CD4-positive, alpha-beta T cell (primary cell): ENCODE measurements around the gene CPAMD8. TPM values are rescaled to one million over a fixed set of nuclear protein-coding genes. Genes with fewer than 3 reads are reported as not detected.

Experiments used
- ATAC-seq: fragments of 200-7000 bp; cut with Tn5 transposase; one replicate; pipeline ENCODE4 v1.10.0; 2022; ENCODE audit warnings: mild to moderate bottlenecking; ENCODE audit not compliant: poor library complexity
- CTCF ChIA-PET: fragments of 350-600 bp; sonication (Branson Sonifier 250); formaldehyde crosslinking; loops from one replicate; lab custom pipeline; 2021; ENCODE audit warnings: antibody characterized with exemption, inconsistent platforms; lab: Charles Lee
- POLR2A ChIA-PET: fragments of 350-600 bp; sonication (Branson Sonifier 250); formaldehyde crosslinking; loops from one replicate; lab custom pipeline; 2021; ENCODE audit warnings: antibody characterized with exemption, inconsistent platforms; lab: Charles Lee
- DNase-seq, 14 experiments: peaks; one replicate each; pipeline ENCODE4 v3.0.0-alpha.2; 2013 to 2020; ENCODE audit warnings: mixed read lengths in 2 of 14
- H3K27ac ChIP-seq, 2 donors: one replicate each; pipeline versions ENCODE4 v1.5.1 to v1.7.0; 2013; ENCODE audit warnings: low read length in 2 of 2, low read depth in 1 of 2, mild to moderate bottlenecking in 1 of 2
- H3K27me3 ChIP-seq, 2 experiments: 1 replicate in 1 of 2; 2 replicates in 1 of 2; pipeline versions ENCODE4 v1.6.1 to v1.7.0; 2013; ENCODE audit warnings: low read length in 2 of 2, control low read depth in 1 of 2, mild to moderate bottlenecking in 1 of 2, moderate library complexity in 1 of 2; ENCODE audit not compliant: insufficient read depth in 2 of 2, control insufficient read depth in 1 of 2
- H3K36me3 ChIP-seq: one replicate; pipeline ENCODE4 v1.6.1; 2013; ENCODE audit warnings: low read length, control low read depth; ENCODE audit not compliant: insufficient read depth
- H3K4me1 ChIP-seq: one replicate; pipeline ENCODE4 v1.6.1; 2013; ENCODE audit warnings: low read length, control low read depth; ENCODE audit not compliant: insufficient read depth
- H3K4me3 ChIP-seq: one replicate; pipeline ENCODE4 v1.5.1; 2013; ENCODE audit warnings: mild to moderate bottlenecking, low read length, moderate library complexity
- H3K9me3 ChIP-seq, 2 experiments: 1 replicate in 1 of 2; 2 replicates in 1 of 2; pipeline versions ENCODE4 v1.6.1 to v1.7.0; 2013; ENCODE audit warnings: low read length in 2 of 2, mild to moderate bottlenecking in 2 of 2, control low read depth in 1 of 2, moderate library complexity in 1 of 2; ENCODE audit not compliant: control insufficient read depth in 1 of 2, insufficient read depth in 1 of 2
- H3K27ac Mint-ChIP-seq: one replicate; pipeline ENCODE4 v1.8.0; 2020; ENCODE audit warnings: mixed read lengths
- H3K27me3 Mint-ChIP-seq: one replicate; pipeline ENCODE4 v1.8.0; 2021; ENCODE audit warnings: mixed read lengths
- H3K36me3 Mint-ChIP-seq: one replicate; pipeline ENCODE4 v1.8.0; 2021; ENCODE audit warnings: low read depth, mixed read lengths
- H3K4me1 Mint-ChIP-seq: one replicate; pipeline ENCODE4 v1.8.0; 2021; ENCODE audit warnings: low read depth, mixed read lengths
- H3K4me3 Mint-ChIP-seq: one replicate; pipeline ENCODE4 v1.8.0; 2020; ENCODE audit warnings: mild to moderate bottlenecking, mixed read lengths
- H3K9me3 Mint-ChIP-seq: one replicate; pipeline ENCODE4 v1.8.0; 2020; ENCODE audit warnings: mixed read lengths
- CTCF ChIP-seq: fragments of 200-600 bp; IDR thresholded peaks from one replicate; pipeline ENCODE4 v1.8.0; 2022; ENCODE audit warnings: antibody characterized with exemption, mild to moderate bottlenecking
- intact Hi-C, 2 experiments: fragments of 100-400 bp; cut with DNase I in 1 of 2; cut with micrococcal nuclease in 1 of 2; formaldehyde crosslinking; loops; one replicate each; pipeline versions ENCODE4 v1.15.1 to v1.9.0; 2023 to 2025; cut with DNase I, micrococcal nuclease
- total RNA-seq, 174 experiments: library from RNA in 2 of 174; stranded (reverse) in 2 of 174; gene quantifications; one replicate each; pipeline ENCODE4 v1.2.3 and lab custom pipeline; 2021 to 2026

Gene CPAMD8
- total RNA-seq, 2 experiments from 2014 or later: 0.05 to 0.34 TPM

- ChIA-PET POLR2A (no interaction called here), CTCF (no interaction called here)
- intact Hi-C loops: no loop called here
- Mint-ChIP-seq H3K27ac (no peak overlapping the region), H3K9me3 (no peaks in the 10 kb centered on the region), H3K36me3 (no peaks in the 10 kb centered on the region), H3K4me3 (no peak overlapping the region), H3K4me1 (no peaks in the 10 kb centered on the region), H3K27me3 (peaks cover 44% of the 10 kb centered on the region)
- Histone ChIP-seq H3K27me3 (peaks cover 7 to 17% of the 10 kb centered on the region in 2 experiments), H3K4me3 (no peak overlapping the region), H3K9me3 (peaks cover 0 to 8% of the 10 kb centered on the region in 2 experiments), H3K4me1 (no peaks in the 10 kb centered on the region), H3K36me3 (no peaks in the 10 kb centered on the region), H3K27ac (no peak overlapping the region)
- ATAC-seq: no peak
- DNase-seq: no peak
- TF ChIP-seq CTCF: no peak
Observed at GRCh38 chr19:17031741-17032140, 5.1 kb upstream of the CPAMD8 start.

- ATAC-seq (no peak), DNase-seq (no peak)
- Histone ChIP-seq H3K36me3 (no peaks in the 10 kb centered on the region), H3K27ac (no peak overlapping the region), H3K27me3 (peaks cover 23 to 31% of the 10 kb centered on the region in 2 experiments), H3K9me3 (peaks cover 16 to 21% of the 10 kb centered on the region in 2 experiments), H3K4me3 (no peak overlapping the region), H3K4me1 (peaks cover 9% of the 10 kb centered on the region)
- TF ChIP-seq CTCF: no peak
- H3K4me3 Mint-ChIP-seq: no peak overlapping the region
- ChIA-PET CTCF (no interaction called here), POLR2A (no interaction called here)
- intact Hi-C loops: no loop called here
- peaks cover 7% of the 10 kb centered on the region for H3K9me3 Mint-ChIP-seq
- H3K27me3 Mint-ChIP-seq: peaks cover 65% of the 10 kb centered on the region
- H3K36me3 Mint-ChIP-seq: peaks cover 6% of the 10 kb centered on the region
- no peak overlapping the region for H3K27ac Mint-ChIP-seq
- H3K4me1 Mint-ChIP-seq: peaks cover 5% of the 10 kb centered on the region
Observed at GRCh38 chr19:17027535-17027975, 945 bp upstream of the CPAMD8 start.

DNA sequence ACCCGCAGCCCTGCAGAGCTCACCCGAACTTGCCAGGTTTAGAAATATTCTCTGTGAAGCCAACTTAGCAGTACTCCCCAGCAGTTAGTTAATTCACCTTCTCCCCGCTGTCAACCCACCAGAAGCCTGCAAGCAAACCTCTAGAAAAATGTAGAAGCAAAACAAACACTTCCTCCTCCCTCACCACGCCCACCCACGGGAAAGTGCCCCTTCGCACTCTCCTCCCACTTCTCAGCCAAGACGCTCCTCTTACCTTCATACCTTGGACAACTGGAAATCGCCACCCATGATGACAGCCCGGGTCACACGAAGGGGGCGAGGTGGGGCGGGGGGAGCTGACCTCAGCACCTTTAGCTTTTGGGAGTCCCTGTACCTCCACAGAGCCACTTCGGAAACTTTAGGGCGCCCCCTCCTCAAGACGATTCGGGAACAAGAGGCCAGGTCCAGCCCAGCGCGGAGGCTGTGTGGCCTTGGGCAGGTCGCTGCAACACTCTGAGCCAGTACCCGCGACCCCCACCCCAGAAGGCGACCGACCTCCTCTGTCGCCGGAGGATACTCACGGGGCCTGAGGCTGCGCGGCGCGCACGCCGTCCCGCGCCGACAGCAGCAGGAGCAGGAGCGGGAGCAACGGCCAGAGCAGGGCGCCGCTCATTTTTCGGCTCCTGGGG is 485 bp downstream of the CPAMD8 start:
- ATAC-seq (no peak), DNase-seq (peak in 5 of 14 experiments; percentile 6 to 34 (median 10))
- intact Hi-C loops: no loop called here
- peaks cover 6% of the 10 kb centered on the region for H3K36me3 Mint-ChIP-seq
- Histone ChIP-seq H3K36me3 (no peaks in the 10 kb centered on the region), H3K27ac (no peak overlapping the region), H3K4me1 (peaks cover 9% of the 10 kb centered on the region), H3K4me3 (peak overlapping the region; percentile 41), H3K9me3 (peaks cover 16 to 30% of the 10 kb centered on the region in 2 experiments), H3K27me3 (peaks cover 23 to 31% of the 10 kb centered on the region in 2 experiments)
- H3K4me1 Mint-ChIP-seq: peaks cover 5% of the 10 kb centered on the region
- no peak overlapping the region for H3K4me3 Mint-ChIP-seq
- TF ChIP-seq CTCF: no peak
- no peak overlapping the region for H3K27ac Mint-ChIP-seq
- POLR2A ChIA-PET: no interaction called here
- peaks cover 7% of the 10 kb centered on the region for H3K9me3 Mint-ChIP-seq
- CTCF ChIA-PET: no interaction called here
- H3K27me3 Mint-ChIP-seq: peaks cover 61% of the 10 kb centered on the region
